Stimulated activated CD4-positive, alpha-beta T cell treated with anti-CD3 and anti-CD28 coated beads, Interleukin-12 subunit alpha, Interleukin-12 subunit beta, amount 100 ng/mL, for 48 hours (primary cell): ENCODE results near the gene SALL1.

ENCODE experiments used
- DNase-seq, 3 donors: peaks; one replicate each; pipeline ENCODE4 v3.0.0-alpha.2; 2020; ENCODE audit warnings: low read depth in 2 of 3, low spot score in 1 of 3

Gene SALL1

DNA sequence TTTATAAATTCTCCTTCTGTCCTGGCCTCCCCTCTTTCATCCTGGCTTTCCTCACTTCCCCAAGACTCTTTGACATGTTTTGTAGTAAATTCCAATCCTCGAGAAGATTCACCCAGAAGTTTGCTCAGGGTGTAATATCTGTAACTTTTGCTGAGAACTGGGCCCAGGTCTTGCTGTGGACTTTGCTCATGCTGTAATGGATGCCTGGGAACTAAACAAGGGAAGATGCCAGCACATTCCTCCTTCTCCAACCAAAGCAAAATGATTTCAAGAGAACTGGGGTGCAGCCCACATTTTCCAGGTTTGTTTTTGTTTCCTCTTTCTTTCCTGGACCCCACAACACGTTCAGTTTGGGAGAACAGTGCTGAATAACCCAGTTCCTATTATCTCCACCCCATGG lies 6.6 kb upstream of the SALL1 start:
- DNase-seq: no peak

DNA sequence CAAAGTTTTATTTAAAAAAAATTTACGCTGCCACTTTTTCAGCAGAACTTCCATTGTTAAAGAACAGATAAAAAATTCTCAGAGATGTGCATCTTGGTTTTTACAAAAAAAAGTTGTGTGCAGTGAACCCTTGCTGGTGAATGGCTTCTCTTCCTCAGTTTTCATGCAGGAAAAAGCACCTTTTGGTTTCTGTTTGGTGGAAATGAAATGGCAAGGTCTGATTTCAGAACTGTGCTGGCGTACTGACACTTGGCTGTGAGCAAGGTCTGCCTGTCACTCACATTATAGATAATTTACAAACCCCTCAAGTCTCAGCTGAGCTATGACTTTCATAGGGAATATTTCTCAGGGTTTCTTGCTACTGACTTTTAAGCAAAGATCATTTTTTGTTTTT lies 5.7 kb upstream of the SALL1 start:
- DNase-seq: no peak

DNA sequence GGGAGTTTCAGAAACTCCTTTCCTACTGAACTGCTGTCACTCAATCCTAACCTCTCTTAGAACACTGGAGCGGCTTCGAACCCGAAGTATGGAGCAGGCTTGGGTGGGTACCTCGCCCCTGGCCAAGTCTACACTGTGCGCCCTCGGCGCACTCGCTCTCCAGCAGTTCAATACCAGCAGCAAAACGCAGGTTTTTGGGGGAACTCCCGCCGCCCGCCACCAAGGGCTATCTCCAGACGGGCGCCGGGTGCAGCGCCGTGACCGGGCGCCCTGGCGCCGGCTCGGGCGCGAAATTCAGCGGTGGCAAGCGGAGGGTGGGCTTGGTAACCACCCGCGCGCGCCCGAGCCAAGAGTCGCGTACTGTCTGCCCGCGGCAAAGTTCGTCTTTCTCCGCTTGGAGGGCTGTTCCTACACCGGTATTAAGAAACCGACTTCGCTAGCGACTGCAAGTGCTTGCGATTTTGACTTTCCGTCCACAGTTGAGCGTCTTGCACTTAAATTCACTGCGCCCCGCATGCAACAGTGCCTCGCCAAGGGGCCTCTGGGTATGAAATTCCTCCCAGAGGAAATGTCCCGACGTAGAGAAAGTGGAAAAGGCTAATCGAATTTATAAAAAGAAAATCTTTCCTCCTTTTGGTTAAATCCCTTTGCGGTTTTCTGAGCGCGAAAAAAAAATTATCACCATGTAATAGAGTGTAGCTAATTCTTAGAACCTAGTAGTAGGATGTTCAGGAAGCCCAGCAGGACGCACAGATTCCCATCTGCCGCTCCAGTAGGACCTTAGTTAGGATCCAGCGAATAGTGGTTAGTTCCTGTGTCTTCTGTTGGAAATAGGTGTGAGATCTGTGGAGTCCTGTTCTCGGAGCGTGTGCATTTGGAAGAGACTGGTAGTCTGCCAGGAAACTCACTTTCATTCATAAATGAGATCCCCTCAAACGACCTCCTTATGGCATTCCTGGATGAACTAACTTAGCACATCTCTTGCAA lies 5.0 kb upstream of the SALL1 start:
- DNase-seq: no peak

DNA sequence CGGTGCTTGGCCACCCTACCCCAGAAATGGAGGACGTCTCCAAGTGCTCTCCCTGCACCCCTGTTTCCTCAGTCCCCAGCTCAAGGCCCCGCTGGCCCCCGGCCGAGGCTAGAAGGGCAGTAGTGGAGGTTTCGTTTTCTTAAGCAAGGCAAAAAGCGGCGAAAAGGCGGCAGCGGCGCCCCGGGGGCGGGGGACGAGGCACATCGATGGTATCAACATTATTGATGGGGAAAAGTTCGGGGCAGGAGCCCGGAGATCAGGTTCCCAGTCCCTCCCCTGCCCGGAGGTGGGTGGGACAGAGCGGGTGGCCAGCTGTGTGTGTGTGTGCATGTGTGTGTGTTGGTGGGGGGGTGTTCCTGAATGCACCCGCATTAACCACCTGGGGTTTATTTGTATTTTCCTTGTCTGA lies 4.1 kb upstream of the SALL1 start:
- DNase-seq: no peak

DNA sequence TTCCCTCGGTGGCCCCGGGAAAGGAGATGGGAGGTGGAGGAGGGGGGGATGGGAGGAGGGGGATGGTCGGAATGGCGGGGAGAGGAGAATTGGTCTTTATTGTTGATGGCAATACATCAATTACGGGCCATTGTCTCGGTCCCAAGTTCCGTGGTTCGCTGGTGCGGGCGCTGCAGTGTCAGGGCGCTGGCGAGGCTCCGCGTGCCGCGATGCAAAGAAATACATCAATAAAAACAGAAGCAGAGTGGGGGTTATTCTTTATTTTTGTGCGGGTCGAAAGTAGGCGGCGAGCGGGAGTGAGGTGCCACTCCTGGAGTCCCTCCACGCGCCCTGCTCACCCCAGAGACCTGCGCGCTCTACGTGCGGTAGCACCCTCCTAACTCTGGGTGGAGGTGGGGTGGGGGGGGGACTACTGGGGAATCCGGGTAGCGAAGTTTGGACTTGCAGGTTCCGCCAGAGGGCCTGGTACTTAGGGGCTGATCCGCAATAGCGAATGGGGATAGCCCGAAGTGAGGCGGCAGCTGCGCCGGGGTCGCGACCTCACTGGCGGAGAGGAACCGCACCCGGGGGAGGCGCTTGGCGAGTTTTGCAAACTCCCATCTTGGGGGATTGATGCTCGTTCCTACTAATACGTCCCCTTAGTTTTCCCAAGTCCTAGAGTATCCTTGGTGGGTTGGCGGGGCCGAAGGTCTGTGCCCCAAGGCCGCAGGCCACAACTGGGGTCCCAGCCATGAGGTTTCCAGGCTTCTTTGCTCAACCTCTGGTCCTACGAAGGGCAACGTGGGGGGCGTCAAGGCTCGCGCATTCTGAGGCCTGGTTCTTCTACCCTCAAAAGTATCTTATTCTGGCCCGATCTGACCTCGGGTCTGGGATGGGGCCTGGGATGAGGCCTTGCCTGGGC lies 3.5 kb upstream of the SALL1 start:
- DNase-seq: no peak

DNA sequence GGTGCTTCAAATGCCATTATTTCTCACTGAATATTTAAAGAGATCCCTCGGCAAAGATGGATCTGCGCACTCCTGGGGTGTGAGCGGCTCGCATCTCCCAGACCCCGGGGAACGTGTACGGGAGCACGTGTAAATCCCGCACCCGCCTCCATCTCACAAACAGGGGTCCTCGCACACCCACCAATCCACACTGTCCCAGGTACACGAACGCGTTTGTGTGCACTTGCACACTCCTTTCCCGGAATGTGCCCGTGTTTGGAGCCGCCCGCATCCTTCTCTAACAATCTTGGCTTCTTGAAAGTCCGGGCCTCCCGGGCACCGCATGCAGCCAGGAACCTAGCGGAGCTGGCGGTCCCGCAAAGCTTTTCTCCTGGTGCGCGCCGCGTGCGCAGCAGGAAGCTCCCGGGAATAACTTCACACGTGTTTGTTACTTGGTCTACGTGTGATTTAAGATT lies 2.5 kb upstream of the SALL1 start:
- DNase-seq: no peak

DNA sequence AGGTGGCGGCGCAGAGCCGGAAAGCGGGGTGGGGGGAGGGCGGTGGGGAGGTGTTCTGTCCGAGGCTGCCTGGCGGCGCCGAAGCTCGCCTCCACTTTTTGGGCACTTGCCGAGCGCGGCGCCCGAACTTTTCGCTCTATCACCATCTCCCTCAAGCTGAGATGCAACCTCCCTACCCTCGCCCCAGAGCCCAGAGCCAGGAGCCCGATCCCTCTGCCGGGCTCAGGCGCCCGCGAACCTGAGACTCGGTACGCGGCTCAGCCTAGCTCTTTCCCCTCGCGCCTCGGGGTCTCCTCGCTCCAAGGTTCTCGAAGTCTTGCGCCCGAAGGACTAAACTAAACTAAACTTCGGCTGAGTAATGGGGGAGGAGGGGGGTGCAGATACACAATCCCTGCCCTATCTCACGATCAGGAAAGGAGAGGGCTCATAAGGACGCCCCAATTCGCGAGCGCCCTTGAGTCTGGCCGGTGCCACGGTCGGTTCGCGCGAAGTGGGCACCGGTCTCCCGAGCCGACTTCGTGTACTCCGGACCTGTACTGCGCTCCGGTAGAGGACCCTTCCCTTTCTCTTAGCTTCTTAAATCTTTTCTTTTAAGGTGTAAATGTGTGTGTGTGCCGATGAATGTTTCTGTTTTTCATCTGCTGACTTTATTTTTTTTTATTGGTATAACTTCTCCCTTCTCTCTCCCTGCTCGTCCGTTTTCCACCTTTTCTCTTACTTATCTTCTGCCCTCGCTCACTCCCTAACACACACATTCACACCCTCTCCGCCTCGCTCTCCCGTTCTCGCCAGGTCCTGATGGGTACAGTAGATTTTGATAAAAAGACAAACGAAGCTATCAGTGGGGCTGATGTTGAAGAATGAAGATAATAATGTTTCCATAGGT lies 1.9 kb upstream of the SALL1 start:
- no peak for DNase-seq

DNA sequence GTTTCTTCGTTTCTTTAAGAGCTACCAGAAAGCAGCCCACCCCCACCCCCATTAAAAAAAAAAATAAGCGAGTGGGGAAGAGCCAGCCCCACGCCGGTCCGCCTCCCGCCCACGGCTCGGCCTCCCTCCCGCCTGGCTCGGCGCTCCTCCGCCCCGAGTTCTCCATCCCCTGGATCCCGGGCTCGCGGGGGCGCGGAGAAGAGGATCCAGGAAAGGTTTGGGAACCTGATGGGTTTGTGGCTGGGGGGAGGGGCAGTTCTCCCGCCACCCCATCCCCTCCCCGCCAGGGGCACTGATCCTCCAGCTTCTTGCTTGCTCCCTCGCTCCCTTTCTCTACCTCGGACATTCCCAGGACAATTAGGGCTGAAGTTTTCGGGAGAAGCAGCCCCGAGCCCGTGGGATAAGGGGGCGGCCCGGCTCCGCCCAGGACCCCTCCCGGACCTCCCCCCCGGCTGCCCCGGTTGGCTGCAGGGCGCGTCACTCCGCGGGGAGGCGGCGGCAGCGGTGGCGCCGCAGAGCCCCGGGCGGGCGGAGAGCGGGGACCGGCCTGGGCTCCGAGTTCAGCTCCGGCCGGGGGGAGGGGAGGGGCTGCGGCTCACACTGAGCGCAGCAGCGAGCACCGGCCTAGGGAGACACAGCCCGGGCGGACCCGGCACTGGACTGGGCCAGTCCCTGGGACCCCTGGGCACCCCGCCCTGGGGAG lies 1.0 kb upstream of the SALL1 start:
- no peak for DNase-seq

DNA sequence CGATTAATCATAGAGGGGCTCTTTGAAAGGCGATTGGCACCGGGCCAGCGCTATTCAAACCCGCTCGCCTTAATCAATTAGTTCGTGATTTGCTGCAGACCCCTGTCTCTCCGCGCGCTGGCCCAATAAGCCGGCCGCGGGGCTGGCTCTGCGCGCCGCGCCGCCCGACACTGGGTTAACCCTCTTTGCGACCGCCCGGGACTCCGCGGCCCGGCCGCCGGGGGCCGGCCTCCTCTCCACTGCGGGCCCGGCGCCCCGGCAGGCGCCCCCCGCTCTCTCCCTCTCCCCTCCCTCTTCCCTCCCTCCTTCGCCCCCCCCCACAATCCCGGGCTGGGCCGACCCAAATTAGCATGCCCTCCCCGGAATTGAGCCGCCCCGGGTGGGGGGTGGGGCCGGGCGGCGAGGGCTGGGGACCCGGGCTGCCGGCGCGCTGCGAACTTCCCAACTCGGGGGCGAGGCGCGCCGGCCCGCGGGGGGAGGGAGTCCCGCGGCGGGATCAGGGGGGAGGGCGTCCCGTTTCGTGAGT lies 428 bp upstream of the SALL1 start:
- DNase-seq: no peak

DNA sequence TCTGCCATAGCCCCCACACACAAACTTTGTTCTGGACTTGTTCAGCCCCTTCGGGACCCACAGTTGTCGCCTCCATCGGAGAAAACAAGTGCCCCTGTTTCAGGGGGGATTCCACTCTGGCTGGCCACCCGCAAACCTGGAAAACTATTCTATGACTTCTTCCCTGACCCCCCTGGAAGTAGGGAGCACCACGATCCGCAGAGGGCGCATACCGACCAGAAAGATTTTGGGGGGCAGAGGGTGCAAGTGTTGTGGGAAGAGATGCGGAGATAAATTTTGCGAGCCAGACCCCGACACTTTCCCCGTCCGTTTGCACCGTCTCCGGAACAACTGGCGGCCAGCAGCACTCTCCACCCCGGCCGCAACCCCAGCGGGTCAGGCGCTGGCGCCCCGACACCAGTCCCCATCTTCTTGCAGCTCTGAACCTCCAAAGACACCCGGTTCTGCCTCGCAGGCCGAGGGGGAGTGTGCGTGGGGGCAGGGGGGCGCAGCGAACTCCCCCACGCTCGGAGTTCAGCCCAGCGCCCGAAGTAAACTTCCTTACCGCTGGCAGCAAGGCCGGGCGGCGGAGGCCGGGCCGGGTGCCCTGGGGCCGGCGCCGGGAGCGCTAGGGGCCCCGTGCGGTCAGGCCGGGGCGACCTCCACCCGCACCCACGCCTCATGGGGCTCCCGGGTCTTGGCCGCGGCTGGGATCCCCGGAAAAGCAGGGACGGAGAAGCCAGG lies 744 bp downstream of the SALL1 start:
- no peak for DNase-seq

DNA sequence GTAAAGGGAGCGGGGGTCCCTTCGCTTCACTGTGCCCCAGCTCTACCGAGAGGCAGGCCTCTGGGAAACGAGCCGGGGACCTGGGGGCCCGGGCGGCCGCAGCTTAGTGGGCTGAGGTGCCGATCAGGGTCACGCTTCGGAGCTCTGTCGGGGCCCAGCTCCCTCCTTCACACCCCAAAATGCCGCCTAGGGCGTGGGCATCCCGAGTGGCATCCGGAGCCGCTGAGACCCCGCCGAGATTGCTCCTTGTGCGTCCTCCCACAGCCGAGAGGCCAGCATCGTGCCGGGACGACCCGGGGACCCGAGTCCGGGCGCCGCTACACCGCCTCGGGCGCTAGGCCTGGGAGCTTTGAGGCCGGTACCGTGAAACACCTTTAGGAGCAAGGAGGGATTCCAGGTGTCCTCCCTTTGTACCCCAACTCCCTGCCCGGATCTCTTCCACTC lies 1.3 kb downstream of the SALL1 start:
- no peak for DNase-seq

DNA sequence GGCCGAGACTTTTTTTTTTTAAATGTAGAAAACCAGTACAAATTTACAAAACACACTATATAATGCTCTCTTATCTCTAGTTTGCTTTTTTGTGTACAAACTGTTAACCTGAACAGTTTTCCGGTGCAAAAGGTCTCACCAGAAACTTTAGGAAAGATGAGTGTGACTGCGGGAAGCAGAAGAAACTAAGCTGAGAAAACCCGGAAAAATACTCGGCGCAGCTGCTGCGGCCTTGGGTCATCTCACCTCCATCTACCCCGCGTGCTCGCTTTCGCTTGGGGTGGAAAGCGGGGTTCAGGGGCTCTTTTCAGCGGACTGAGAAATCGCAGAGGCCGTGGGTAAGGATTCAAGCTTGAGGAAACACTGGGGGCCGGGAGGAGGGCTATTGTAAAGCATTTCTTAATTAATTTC lies 1.8 kb downstream of the SALL1 start:
- DNase-seq: no peak

DNA sequence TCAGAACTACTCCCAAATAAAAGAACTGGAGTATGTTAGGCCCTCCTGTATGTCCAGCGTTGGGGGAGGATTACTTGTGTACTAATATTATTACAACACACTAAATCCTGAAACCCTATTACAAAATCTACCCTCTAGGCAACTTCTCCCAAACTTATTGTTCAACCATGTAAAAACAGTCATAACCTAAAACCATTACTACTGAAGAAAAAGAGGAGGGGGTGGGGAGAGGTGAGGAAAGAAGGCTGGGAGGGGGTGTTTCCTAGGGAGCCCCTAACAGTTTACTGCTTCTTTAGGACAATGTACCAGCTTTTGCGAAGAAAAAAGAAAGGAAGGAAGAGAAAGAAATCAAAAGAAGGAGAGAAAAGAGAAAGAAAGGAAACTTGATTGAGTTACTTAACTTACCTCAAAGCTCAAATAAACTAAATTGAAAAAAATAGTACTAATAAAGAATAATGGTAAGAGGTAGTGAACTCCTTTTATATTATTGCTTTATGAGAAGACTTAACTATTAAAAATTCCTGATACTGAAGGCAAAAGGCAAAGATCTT lies 2.3 kb downstream of the SALL1 start:
- no peak for DNase-seq

DNA sequence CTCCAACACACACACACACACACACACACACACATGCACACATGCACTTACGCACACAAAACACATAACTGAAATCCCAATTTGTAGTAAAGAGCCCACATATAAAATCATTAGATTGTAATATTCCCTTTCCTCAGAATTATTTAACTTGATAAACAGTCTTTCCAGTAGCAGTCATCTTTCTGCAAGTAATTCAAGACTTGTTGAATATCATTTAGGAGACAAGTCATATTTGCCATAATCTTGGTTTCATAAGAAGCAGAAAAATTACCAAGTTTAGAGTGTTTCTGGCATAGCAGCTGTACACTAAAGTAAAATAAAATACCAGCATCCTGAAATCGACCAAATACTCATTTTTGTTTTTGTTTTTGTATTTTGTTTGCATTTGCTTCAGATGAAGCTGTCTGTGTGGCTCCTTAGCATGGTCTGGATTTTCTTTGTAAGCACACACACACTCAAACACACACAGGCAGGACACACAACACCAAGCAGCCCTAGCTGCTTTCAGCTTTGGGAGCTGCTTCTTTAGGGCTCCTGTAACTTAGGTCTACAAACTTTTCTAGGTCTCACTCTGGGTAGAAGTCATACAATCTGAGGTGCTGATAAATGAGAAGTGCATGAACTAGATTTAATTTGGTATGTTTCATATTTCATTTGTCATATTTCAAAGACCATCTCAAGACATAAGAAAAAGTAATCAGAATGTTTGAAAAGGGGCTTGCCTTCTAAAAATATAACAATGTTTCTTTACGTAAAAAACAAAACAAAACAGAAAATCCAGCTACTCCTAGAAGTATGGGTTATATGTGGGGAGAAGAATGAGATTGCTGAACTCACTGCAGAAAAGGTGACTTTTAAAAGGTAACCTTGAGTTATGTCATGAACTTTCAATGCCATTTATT lies 3.0 kb downstream of the SALL1 start:
- DNase-seq: no peak

DNA sequence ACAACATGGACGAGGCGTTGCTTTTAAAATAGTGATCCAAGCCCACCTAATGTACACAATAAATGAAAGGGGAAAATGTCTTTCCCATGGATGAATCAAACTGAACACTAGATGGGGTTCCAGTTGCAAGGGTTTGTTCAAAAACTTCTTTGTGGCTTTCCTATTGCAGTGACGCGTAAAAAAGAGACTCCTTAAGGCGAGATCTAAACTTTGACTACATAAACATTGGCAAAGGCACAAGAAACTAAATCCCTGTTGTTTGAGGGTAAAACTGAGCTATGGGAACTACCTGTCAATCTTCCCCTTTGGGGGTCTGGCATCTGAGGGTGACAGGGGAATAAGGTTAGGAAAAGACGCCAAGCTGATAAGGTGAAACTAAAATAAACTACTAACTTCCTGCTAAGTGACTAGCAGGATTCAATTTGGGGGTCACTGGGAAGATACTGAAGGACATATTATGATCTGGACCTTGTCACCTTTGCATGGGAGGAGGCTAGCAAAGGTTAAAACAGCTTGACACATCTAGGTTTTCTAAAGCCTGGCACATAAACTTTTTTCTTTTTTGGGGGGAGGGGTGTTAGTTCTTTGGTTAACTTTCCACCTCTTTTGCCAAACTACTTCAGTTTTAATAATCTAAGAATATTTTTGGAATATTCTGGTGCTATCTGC lies 4.7 kb downstream of the SALL1 start:
- no peak for DNase-seq

DNA sequence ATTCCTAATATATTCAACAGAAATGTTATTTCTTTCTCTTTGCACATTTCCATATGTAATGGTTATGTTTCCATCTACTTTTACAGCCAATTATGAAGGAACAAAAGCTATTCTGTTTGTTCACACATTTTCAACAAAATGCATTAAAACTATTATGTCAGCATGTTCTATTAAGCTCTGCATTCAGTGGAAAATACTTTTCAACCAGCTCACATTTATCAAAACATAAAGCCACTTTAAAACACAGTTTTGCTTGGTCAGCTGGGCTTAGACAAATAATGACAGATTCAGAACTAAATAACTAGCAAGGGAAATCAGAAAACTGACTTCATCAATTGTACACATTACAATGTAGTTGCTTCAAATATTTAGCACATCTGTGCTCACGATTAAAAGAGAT lies 6.9 kb downstream of the SALL1 start:
- DNase-seq: no peak

DNA sequence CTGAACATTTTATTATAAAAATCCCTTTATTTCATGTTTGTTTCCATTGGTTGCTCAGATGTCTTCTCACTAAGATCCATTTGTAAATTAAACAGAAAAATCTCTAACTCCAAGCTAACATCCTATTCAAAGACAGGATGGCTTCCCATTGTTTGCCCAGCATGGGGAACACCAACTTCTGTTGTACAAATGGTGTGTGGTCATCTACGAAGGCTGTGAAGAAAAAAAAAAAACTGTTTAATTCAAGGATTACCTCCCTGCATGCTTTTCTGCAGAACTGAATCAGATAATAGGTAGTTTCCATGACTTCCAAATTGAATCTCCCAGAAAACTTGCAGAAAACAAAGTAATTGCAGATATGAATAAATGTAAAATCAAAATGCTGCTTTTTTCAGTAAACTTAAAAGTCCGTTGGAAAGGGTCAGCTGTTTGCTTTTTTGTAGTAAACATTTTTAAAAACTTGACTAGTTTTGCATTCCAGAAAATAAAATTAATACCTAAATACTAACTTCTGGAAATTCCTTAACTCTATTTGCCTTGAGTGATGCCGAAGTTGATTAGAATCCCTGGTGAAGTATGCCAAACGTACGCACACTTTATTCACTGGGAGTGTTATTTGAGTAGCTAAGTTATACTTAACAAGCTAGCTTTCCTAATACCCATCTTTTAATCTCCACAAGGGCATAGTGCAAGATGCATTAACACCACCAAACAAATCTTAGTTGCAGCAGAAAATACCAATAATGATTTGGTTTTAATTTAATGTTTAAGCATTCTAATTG lies 7.7 kb downstream of the SALL1 start:
- DNase-seq: no peak
